Astrocyte of the hippocampus (primary cell): ENCODE measurements around the gene RNASE9.
"Not testable (repeated sequence)": the region's sequence is repeated elsewhere in the genome, so short reads cannot be mapped to it uniquely, and the experiment has no call there.

ENCODE experiments used
- DNase-seq: peaks from one replicate; pipeline ENCODE4 v3.0.0; 2011; ENCODE audit warnings: low read depth, low spot score

RNASE9 gene

DNA sequence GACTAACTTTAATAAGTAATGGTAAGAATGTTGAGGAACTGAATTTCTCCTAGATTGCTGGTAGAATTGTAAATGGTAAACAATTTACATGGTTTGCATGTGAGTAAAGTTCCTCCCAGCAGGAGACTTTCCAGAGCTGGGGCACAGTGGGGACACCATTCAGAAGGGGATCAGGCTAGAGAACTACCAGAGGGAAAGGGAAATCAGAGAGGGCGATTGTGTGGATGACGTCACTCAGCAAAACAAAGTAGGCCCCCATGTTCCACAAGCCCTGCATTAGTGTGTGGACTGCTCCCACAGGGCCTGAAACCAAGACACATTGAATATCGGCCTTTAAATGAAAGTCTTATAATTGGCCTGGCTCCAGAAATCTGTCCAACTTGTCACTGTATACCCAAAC lies 17.5 kb upstream of the RNASE9 start:
- no peak for DNase-seq

DNA sequence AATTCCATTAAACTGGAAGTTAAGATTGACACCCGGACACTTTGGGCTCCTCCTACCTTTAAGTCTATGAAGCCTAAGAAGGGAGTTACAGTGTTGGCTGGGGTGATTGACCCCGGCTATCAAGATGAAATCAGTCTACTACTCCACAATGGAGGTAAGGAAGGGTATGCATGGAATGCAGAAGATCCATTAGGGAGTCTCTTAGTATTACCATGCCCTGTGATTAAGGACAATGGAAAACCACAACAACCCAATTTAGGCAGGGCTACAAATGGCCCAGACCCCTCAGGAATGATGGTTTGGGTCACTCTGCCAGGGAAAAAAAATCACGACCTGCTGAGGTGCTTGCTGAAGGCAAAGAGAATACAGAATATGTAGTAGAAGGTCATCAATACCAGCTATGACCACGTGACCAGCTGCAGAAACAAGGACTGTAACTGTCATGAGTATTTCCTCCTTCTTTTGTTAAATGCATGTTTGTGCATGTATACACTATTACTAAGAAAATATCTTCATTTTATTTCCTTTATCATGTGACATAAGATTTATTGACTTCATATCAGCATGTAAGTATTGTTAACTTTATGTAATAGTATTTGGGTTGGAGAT lies 11.6 kb upstream of the RNASE9 start:
- DNase-seq, result not testable (repeated sequence)

- not testable (repeated sequence) for DNase-seq
Observed at GRCh38 chr14:20570720-20571119, 9.9 kb upstream of the RNASE9 start.

GRCh38 chr14:20569865-20570264 lies 9.0 kb upstream of the RNASE9 start:
- DNase-seq, result not testable (repeated sequence)

- DNase-seq, result no peak
Observed at GRCh38 chr14:20569066-20569465, 8.2 kb upstream of the RNASE9 start.

DNA sequence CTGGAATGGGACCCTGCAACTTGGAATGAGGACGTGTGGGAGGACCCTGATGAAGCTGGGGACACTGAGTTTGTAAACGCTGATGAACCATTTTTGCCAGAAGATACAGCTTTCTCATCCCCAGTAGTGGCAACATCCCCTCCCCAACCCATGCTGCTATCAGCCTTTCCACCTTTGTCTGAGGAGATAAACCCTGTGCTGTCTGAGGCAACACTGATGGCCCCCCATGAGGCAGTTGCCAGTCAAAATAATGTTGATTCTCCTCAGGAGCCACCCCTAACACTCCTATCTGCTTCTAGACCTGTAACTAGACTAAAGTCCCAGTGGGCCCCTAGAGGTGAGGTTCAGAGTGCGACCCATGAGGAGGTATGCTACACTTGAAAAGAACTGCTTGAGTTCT lies 7.5 kb upstream of the RNASE9 start:
- no peak for DNase-seq

GRCh38 chr14:20567199-20567598 lies 6.4 kb upstream of the RNASE9 start:
- DNase-seq, result not testable (repeated sequence)

DNA sequence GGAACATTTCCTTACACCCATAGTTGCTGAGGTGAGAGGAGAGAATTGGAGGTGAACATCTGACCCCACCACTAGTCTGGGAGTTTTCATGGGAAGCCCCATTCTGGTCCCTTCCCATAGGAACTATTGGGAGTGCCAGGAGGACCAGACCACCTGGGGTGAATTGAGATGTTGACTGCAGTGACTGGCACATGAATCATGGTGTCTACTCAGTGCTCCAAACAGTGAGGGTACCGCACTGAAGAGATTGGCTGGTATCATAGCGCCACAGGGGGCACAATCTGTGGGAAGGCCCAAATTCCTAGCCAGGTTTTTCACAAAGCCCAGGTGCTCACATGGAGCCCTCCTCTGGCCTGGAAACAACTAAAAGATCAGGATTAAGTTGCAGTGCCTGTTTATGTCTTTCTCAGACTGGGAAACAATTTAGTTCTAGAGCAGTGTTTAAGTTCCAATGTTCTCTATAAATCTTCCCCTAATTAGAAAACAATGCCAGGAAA lies 3.7 kb upstream of the RNASE9 start:
- DNase-seq, result no peak

- no peak for DNase-seq
Observed at GRCh38 chr14:20563971-20564370, 3.1 kb upstream of the RNASE9 start.

DNA sequence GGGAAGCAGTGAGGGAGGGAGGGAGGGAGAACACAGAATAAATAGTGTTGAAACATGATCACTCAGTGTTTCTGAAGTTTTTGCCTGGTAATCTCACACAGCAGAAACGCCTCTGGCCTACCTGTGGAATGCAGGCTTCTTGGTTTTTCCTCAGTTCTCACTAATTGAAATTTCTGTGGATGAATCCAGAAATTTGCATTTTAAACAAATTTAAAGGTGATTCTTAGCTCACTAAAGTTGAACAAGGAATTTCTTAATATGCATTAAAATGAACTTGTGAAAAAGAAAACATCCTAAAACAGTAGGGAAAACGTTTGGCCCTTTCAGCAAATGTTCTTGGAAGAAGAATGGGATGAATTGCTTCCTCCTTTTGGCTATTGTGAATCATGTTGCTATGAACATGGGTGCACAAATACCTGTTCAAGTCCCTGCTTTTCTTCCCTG lies 1.4 kb downstream of the RNASE9 start:
- DNase-seq, result no peak

- no peak for DNase-seq
Observed at GRCh38 chr14:20557212-20557542, 3.7 kb downstream of the RNASE9 start.

GRCh38 chr14:20556500-20557211 lies 4.2 kb downstream of the RNASE9 start:
- DNase-seq, result no peak

- DNase-seq, result no peak
Observed at GRCh38 chr14:20555845-20556244, 5.0 kb downstream of the RNASE9 start.

DNA sequence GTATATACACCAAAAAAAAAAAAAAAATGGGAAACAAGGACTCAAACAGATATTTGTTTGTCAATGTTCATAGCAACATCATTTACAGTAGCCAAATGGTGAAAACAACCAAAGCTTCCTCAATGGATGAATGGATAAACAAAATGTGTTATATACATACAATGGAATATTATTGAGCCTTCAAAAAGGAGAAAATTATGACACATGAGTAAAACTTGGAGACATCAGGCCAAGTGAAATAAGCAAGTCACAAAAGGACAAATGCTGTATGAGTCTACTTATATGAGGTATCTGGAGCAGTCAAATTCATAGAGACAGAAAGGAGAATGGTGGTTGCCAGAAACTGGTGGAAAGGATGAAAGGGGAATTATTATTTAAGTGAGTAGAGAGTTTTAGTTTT lies 7.8 kb downstream of the RNASE9 start:
- no peak for DNase-seq

GRCh38 chr14:20551606-20552005 lies 9.2 kb downstream of the RNASE9 start:
- no peak for DNase-seq

- no peak for DNase-seq
Observed at GRCh38 chr14:20550926-20551325, 9.9 kb downstream of the RNASE9 start.

DNA sequence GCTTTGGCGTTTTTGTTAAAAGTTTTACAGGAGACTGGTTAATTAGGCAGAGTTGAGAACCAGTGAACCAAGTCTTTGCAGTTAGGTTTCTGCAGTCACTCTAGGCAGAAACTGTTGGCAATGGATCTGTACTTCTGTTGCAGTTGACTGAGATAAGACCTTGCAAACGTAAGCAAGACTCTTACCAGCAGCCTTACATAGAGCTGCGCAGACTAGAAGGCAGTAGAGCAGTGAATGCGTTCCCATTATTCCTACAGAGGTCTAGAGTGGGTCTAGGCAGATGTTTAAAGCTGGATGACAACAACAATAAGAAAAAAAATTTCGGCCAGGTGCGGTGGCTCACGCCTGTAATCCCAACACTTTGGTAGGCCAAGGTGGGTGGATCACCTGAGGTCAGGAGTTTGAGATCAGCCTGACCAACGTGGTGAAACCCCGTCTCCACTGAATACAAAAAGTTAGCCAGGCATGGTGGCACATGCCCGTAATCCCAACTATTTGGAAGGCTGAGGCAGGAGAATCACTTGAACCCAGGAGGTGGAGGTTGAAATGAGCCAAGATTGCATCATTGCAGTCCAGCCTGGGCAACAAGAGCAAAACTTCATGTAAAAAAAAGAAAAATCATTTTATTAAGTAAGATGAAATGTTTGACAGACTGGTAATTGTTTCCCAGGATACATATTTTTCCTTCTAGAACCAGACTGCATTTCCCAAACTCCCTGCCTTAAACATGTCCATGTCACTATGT lies 12.3 kb downstream of the RNASE9 start:
- DNase-seq, result no peak

- DNase-seq, result no peak
Observed at GRCh38 chr14:20546877-20547276, 14.0 kb downstream of the RNASE9 start.

- DNase-seq, result no peak
Observed at GRCh38 chr14:20539906-20540305, 20.9 kb downstream of the RNASE9 start.

DNA sequence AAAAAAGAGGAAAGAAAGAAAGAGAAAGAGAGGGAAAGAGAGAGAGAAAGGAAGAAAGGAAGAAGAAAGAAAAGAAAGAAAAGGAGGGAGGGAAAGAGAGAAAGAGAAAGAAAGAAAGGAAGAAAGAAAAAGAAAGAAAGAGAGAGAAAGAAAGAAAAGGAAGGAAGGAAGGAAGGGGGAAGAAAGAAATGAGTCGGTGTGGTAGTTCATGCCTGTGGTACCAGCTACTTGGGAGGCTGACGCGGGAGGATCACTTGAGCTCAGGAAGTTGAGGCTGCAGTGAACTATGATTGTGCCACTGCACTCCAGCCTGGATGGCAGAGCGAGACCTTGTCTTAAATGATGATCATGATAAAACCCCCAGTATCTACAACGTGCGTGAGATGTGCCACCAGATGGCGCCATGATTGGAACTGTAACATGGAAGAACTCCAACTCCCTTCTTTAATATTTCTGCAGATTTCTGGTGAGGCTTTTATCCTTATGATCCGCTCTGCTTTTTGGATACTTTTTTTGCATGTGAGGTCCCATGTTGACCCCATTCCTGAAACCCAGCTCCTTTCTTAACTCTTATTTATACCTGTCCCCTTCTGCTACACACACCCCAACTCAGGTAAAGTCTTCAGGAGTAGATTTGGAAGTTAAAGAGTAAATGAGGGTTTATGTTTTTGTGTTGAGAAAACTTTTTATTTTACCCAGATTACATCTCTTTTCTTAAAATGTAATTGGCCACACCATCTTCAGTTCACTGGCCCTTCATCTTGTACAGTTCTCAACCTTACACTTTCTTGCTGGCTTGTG lies 29.9 kb downstream of the RNASE9 start:
- DNase-seq, result peak; percentile 59

- no peak for DNase-seq
Observed at GRCh38 chr14:20529806-20530205, 31.0 kb downstream of the RNASE9 start.

- DNase-seq, result no peak
Observed at GRCh38 chr14:20524027-20524426, 36.8 kb downstream of the RNASE9 start.
